ENCODE data around the gene B3GAT3. TPM values are rescaled to one million over a fixed set of nuclear protein-coding genes. Genes with fewer than 3 reads are reported as not detected.

The B3GAT3 gene
- total RNA-seq, 1 donor from 2014 or later = 32.8 TPM

DNA sequence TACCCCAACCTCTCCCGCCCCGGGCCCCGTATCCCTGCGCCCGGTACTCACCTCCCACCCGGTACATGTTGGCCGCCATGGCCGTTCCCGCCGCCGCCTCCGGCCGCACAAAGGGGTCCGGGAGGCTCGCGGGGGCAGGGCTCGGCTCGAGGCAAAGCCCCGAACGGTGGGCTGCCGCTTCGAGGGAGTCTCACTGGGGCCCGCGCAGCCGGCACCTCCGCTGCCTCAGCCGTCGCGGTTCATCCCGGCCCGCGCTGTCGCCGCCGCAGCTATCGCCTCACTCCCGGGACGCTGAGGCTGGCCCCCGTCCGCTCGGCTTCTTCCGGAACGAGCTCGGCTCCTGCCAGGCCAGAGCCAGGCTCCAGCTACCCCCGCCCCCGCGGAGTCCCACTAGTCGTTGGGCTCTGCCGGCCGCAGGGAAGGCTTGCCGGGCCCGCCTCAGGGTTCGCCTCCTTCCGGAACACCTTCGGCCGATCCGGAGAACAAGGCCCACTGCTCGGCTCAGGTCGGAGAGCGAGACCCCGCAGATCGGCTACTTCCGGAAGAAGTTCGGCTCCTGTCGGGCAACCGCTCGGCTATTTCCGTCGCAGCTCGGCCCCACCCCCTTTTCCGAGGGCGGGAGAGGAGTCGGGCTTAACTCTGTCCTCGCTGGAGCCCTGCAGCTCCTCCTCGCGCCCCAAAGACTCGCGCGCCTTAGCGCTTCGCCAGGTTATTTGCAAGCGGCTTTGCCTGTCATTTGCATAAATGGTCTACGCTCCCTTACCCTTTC is 20.2 kb downstream of the B3GAT3 start, which contains the start of gene MTA2:
Gene MTA2, minus strand, starts transcription at position 494 of the 769 bp plus-strand sequence. Its CDS starts 415 bp downstream, at position 79.
- Mint-ChIP-seq H3K36me3 (ENCODE audit: low read depth, unreplicated experiment) (peaks cover 60% of the 10 kb centered on the region), H3K4me1 (ENCODE audit: unreplicated experiment) (peaks cover 47% of the 10 kb centered on the region)
- peak; percentile 100 for DNase-seq (ENCODE audit: low spot score)

DNA sequence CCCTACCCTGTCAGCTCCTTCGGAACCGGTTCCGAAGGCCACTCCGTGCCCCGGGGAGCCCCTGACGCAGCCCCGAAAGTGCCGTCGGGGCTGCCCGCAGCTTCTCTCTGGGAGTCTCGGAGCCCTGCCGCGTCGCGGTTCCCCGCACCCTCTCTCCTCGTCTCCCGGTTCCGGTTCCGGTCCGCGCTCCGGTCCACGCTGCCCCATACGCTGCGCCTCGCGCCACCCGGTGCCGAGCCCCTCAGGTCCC is 20.7 kb downstream of the B3GAT3 start:
- Mint-ChIP-seq H3K27me3 (ENCODE audit: unreplicated experiment) (peaks cover 19% of the 10 kb centered on the region), H3K27ac (ENCODE audit: unreplicated experiment) (peak overlapping the region; percentile 81), H3K36me3 (ENCODE audit: low read depth, unreplicated experiment) (peaks cover 62% of the 10 kb centered on the region), H3K9me3 (ENCODE audit: unreplicated experiment) (no peaks in the 10 kb centered on the region), H3K4me1 (ENCODE audit: unreplicated experiment) (peaks cover 47% of the 10 kb centered on the region), H3K4me3 (ENCODE audit: unreplicated experiment) (peak overlapping the region; percentile 97)
- no peak for DNase-seq (ENCODE audit: low spot score)
- TF ChIP-seq, protein P1, sequence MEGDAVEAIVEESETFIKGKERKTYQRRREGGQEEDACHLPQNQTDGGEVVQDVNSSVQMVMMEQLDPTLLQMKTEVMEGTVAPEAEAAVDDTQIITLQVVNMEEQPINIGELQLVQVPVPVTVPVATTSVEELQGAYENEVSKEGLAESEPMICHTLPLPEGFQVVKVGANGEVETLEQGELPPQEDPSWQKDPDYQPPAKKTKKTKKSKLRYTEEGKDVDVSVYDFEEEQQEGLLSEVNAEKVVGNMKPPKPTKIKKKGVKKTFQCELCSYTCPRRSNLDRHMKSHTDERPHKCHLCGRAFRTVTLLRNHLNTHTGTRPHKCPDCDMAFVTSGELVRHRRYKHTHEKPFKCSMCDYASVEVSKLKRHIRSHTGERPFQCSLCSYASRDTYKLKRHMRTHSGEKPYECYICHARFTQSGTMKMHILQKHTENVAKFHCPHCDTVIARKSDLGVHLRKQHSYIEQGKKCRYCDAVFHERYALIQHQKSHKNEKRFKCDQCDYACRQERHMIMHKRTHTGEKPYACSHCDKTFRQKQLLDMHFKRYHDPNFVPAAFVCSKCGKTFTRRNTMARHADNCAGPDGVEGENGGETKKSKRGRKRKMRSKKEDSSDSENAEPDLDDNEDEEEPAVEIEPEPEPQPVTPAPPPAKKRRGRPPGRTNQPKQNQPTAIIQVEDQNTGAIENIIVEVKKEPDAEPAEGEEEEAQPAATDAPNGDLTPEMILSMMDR (IDR thresholded peaks at IDR 0.05; ENCODE audit: unreplicated experiment) = no peak

More for the DNA sequence above, 20.2 kb downstream of the B3GAT3 start, which contains the start of gene MTA2:
- Mint-ChIP-seq H3K27ac (ENCODE audit: unreplicated experiment) (peak within 1 kb of the TSS; percentile 84), H3K4me3 (ENCODE audit: unreplicated experiment) (peak within 1 kb of the TSS; percentile 97), H3K27me3 (ENCODE audit: unreplicated experiment) (peaks cover 19% of the 10 kb centered on the region), H3K9me3 (ENCODE audit: unreplicated experiment) (no peaks in the 10 kb centered on the region)
- TF ChIP-seq, protein P1 (IDR thresholded peaks at IDR 0.05; ENCODE audit: unreplicated experiment) = no peak

DNA sequence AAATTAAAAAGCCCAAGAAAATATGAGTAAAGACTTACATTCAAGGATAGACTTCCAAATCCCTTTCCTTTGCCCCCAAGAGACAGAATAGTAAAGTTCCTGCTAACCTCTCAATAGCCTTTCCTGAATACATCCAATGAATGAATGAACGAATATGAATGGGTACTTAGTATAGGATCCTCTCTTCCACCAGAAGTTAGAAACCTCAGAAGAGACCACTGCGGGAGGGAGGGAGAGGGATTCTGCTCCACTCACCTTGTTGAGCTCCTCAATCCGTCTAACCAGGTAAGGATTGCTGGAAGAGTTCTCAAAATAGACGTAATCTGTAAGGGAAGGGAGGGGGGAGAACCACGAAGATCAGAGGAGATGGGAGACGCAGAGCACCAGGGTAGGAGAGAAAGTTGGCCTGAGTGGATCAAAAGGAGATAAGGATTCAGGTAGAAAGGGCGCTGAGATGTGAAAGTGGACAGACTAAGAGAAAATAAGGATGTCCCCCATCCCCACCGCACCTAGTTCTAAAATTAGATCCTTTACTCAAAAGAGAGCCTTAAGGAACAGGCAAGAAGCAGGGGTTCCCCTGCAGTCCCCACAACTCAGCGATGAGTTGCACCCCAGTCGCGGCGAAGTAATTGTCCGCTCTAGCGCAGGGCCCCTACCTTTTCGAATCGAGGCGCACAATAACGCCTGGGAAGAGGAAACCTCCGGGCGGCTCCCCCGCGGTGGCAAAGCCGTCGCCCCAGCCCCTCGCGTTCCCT is 21.2 kb downstream of the B3GAT3 start:
- Mint-ChIP-seq H3K4me1 (ENCODE audit: unreplicated experiment) (peaks cover 47% of the 10 kb centered on the region), H3K27me3 (ENCODE audit: unreplicated experiment) (peaks cover 19% of the 10 kb centered on the region), H3K4me3 (ENCODE audit: unreplicated experiment) (peak overlapping the region; percentile 97), H3K27ac (ENCODE audit: unreplicated experiment) (peak overlapping the region; percentile 81), H3K36me3 (ENCODE audit: low read depth, unreplicated experiment) (peaks cover 64% of the 10 kb centered on the region), H3K9me3 (ENCODE audit: unreplicated experiment) (no peaks in the 10 kb centered on the region)
- DNase-seq (ENCODE audit: low spot score) = no peak
- TF ChIP-seq, protein P1 (IDR thresholded peaks at IDR 0.05; ENCODE audit: unreplicated experiment) = no peak

DNA sequence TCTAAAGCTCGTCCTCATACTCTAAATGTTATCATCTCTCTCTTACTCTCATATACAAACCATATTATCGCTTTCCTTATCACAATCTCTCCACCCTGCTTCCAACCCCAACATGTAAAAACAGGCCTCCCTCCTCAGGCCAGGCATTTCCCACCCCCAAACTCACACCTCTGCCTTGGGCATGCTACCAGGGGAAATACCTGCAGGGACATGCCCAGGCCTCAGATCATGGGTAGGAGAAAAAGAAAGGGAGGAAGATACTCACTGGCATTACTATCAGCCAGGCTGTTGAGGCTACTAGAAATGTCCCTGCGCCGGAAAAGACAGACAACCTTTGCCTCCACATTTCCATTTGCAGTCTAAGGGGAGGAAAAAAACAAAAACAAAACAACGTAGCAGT is 21.9 kb downstream of the B3GAT3 start:
- TF ChIP-seq, protein P1 (IDR thresholded peaks at IDR 0.05; ENCODE audit: unreplicated experiment) = no peak
- peaks cover 18% of the 10 kb centered on the region for H3K27me3 Mint-ChIP-seq (ENCODE audit: unreplicated experiment)
- H3K4me1 Mint-ChIP-seq (ENCODE audit: unreplicated experiment) = peaks cover 47% of the 10 kb centered on the region
- H3K4me3 Mint-ChIP-seq (ENCODE audit: unreplicated experiment) = peak overlapping the region; percentile 97
- peak overlapping the region; percentile 81 for H3K27ac Mint-ChIP-seq (ENCODE audit: unreplicated experiment)
- peaks cover 63% of the 10 kb centered on the region for H3K36me3 Mint-ChIP-seq (ENCODE audit: low read depth, unreplicated experiment)
- DNase-seq (ENCODE audit: low spot score) = no peak
- no peaks in the 10 kb centered on the region for H3K9me3 Mint-ChIP-seq (ENCODE audit: unreplicated experiment)
